ENCODE results near the gene POU6F2.

POU6F2 gene

DNA sequence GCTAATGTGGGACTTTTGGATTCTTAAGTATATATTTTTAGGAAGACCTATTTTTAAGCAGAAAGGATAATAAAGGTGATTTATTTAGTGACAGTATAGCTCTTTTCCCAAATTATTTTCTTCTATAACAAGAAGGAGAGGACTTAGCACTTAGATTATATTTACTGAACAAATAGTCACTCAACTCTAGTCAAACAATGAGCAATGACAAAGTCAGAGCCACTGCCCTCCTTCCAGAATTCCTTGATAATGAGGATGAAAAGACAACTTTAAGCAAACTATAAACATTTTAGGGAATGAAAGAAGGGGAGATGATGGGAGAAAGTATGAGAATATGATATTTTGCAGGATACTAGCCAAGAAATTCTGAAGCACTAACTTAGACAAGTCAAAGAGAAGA is 295.0 kb downstream of the POU6F2 start:
- intact Hi-C loops (cut with DNase I; ENCODE audit: low total_unique reads), result no loop called here
- TF ChIP-seq, protein P1, sequence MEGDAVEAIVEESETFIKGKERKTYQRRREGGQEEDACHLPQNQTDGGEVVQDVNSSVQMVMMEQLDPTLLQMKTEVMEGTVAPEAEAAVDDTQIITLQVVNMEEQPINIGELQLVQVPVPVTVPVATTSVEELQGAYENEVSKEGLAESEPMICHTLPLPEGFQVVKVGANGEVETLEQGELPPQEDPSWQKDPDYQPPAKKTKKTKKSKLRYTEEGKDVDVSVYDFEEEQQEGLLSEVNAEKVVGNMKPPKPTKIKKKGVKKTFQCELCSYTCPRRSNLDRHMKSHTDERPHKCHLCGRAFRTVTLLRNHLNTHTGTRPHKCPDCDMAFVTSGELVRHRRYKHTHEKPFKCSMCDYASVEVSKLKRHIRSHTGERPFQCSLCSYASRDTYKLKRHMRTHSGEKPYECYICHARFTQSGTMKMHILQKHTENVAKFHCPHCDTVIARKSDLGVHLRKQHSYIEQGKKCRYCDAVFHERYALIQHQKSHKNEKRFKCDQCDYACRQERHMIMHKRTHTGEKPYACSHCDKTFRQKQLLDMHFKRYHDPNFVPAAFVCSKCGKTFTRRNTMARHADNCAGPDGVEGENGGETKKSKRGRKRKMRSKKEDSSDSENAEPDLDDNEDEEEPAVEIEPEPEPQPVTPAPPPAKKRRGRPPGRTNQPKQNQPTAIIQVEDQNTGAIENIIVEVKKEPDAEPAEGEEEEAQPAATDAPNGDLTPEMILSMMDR (IDR thresholded peaks at IDR 0.05), result no peak
- no peaks in the 10 kb centered on the region for H3K27me3 ChIP-seq
- no peaks in the 10 kb centered on the region for H3K9me3 ChIP-seq
- H3K36me3 ChIP-seq, result no peaks in the 10 kb centered on the region
- H3K4me3 ChIP-seq, result no peak overlapping the region
- H3K4me1 ChIP-seq, result peaks cover 0 to 18% (median 9%) of the 10 kb centered on the region in 4 donors
- no peak for DNase-seq
- H3K27ac ChIP-seq, result no peak overlapping the region

DNA sequence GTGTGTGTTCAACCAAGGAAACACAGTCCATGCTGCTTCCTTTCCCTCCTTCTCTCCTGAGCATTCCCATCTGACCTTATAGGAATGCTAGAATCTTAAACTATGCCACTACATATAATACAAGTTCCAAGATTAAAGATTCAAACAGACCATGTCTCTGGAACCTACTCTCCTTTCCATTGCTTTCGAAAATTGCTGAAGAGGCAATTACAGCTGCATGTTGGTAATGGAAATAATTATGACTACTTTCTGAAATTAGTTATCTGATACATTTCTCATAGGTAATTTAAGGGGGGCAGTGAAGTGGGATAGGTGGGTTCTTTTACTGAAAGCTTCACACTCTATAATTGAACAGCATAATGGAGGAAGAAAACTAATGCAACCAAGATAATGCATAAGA is 302.6 kb downstream of the POU6F2 start:
- TF ChIP-seq, protein P1 (IDR thresholded peaks at IDR 0.05), result no peak
- H3K27ac ChIP-seq, result no peak overlapping the region
- H3K27me3 ChIP-seq, result no peaks in the 10 kb centered on the region
- intact Hi-C loops (cut with DNase I; ENCODE audit: low total_unique reads), result no loop called here
- DNase-seq, result no peak
- no peaks in the 10 kb centered on the region for H3K4me1 ChIP-seq
- H3K36me3 ChIP-seq, result no peaks in the 10 kb centered on the region
- H3K9me3 ChIP-seq, result peaks cover 0 to 3% (median 0%) of the 10 kb centered on the region in 3 donors
- no peak overlapping the region for H3K4me3 ChIP-seq

DNA sequence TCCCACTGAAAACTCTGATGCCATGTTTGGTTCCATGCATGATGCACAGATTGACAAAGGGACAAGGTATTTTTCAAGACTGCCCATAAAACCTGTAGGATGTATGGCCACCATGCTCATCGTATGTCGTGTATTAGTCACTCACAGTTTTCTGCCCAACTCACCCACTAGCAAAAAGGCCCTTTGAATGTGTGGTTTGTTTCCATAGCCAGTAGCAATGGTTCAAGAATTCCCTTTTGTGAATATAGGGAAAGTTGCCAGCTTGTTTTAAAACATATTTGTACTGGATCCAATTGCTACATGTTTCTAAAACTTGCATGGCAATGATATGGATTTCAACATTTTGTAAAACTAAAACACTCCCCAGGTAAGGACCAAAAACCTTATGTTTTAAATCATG is 307.5 kb downstream of the POU6F2 start:
- Histone ChIP-seq H3K4me1 (no peaks in the 10 kb centered on the region), H3K9me3 (peaks cover 0 to 3% (median 0%) of the 10 kb centered on the region in 3 donors), H3K27me3 (no peaks in the 10 kb centered on the region), H3K27ac (no peak overlapping the region), H3K36me3 (no peaks in the 10 kb centered on the region), H3K4me3 (no peak overlapping the region)
- intact Hi-C loops (cut with DNase I; ENCODE audit: low total_unique reads), result no loop called here
- TF ChIP-seq, protein P1 (IDR thresholded peaks at IDR 0.05), result no peak
- DNase-seq, result no peak

DNA sequence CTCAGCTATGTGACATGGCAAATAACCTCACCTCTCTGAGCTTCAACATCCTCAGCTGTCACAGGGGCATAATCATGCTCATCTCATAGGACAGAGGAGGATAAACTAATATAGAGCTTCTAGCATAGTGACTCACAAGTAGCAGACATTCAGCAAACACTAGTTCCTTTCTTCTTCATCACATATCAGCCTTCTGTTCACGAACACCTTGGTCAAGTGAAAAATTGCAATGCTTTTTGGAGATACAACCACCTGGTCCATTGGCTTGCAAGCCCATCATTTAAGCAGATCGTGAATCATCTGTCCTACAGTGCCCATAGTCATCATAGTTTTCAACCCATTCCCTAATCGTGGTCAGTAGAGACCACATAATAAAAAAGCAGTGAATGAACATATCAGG is 310.6 kb downstream of the POU6F2 start:
- Histone ChIP-seq H3K4me1 (no peaks in the 10 kb centered on the region), H3K9me3 (no peaks in the 10 kb centered on the region), H3K4me3 (no peak overlapping the region), H3K27ac (no peak overlapping the region), H3K27me3 (no peaks in the 10 kb centered on the region), H3K36me3 (no peaks in the 10 kb centered on the region)
- TF ChIP-seq, protein P1 (IDR thresholded peaks at IDR 0.05), result no peak
- intact Hi-C loops (cut with DNase I; ENCODE audit: low total_unique reads), result no loop called here
- no peak for DNase-seq

DNA sequence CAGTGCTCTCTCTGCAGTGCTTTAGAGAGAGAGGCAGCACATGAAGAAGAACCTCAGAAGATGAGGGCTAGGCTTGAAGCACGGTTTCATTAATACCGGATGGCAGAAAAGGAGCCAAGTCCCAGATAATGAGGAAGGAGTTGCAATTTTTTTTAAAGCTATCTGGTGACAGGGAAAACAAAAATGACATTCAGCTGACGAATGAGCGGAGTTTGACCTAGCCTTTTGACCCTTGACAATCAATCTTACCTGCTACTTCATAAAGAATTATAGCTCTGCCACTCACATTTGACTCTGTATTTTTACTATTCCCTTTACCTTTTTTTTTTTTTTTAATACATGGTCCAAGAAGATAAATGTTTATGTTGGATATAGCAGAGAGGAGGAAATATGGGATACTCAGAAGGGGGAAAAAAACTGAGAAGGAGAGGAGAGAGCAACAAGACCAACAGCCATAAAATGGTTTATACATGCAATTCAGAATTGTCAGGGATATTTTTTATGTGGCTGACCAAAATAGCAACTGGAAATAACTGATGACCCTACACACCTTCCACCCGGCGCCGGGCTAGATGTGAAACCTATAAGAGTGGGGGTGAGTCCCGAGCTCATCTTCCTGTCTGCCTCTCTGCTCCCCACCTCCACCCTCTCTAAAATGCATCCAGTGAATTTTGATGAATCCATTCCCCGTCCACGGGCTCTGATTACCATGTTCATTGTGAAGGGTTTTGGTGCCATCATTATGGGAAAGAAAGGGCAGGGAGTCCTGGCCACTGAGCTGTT is 314.1 kb downstream of the POU6F2 start:
- TF ChIP-seq, protein P1 (IDR thresholded peaks at IDR 0.05), result no peak
- intact Hi-C loops (cut with DNase I; ENCODE audit: low total_unique reads), result no loop called here
- no peaks in the 10 kb centered on the region for H3K36me3 ChIP-seq

More for the DNA sequence above, 314.1 kb downstream of the POU6F2 start:
- Histone ChIP-seq H3K27ac (no peak overlapping the region), H3K27me3 (no peaks in the 10 kb centered on the region), H3K9me3 (no peaks in the 10 kb centered on the region), H3K4me1 (no peaks in the 10 kb centered on the region), H3K4me3 (no peak overlapping the region)
- no peak for DNase-seq
